Mesodermal cell (in vitro differentiated cells): ENCODE measurements around the gene CREBBP.

ENCODE experiments used
- H3K27ac ChIP-seq: 2 replicates; pipeline ENCODE4 v1.7.0; 2013; ENCODE audit warnings: mild to moderate bottlenecking, low read depth, low read length, moderate library complexity; ENCODE audit not compliant: severe bottlenecking
- H3K36me3 ChIP-seq: 2 replicates; pipeline ENCODE4 v1.7.1; 2013; ENCODE audit warnings: mild to moderate bottlenecking, low read length, moderate library complexity; ENCODE audit not compliant: control insufficient read depth, insufficient read depth
- H3K4me1 ChIP-seq: one replicate; pipeline ENCODE4 v1.7.1; 2013; ENCODE audit warnings: mild to moderate bottlenecking, low read length; ENCODE audit not compliant: insufficient read depth, control insufficient read depth, poor library complexity, severe bottlenecking
- H3K4me3 ChIP-seq: 2 replicates; pipeline ENCODE4 v1.7.0; 2013; ENCODE audit warnings: low read length, control low read depth, mild to moderate bottlenecking; ENCODE audit not compliant: insufficient read depth, poor library complexity, severe bottlenecking; ENCODE audit errors: extremely low read depth
- H3K9me3 ChIP-seq: 2 replicates; pipeline ENCODE4 v1.7.1; 2013; ENCODE audit warnings: mild to moderate bottlenecking, low read length, moderate library complexity; ENCODE audit not compliant: control insufficient read depth
- WGBS, 2 experiments: methylation state at CpG; one replicate each; pipeline ENCODE4 v1.1.5; 2013; ENCODE audit warnings: missing lambda C conversion rate in 2 of 2; ENCODE audit not compliant: insufficient coverage in 2 of 2; 5-methylcytosine and 5-hydroxymethylcytosine counted together

Gene CREBBP

DNA sequence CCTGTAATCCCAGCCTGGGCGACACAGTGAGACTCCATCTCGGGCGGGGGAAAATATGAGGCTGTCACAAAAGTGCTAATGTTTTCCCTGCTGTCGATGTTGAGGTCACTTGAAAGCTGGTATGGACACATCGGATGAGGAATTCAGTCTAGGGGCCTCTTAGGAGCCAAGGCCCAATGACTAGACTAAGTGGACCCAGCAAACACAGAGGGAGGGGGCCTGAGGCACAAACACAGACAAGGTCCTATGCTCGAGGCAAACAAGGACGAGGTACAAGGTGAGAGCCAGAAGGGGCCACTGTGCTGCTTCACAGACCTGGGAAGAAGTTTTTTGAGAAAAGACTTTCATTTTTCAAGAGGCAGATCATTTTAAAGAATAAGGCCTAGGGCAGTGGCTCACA is 178.4 kb downstream of the CREBBP start:
- WGBS, 2 experiments, result 91 to 93% methylated on average over 7 of the region's 7 CpGs
- Histone ChIP-seq H3K27ac (no peak overlapping the region), H3K4me1 (no peaks in the 10 kb centered on the region), H3K4me3 (no peak overlapping the region), H3K36me3 (peaks cover 13% of the 10 kb centered on the region), H3K9me3 (no peaks in the 10 kb centered on the region)

DNA sequence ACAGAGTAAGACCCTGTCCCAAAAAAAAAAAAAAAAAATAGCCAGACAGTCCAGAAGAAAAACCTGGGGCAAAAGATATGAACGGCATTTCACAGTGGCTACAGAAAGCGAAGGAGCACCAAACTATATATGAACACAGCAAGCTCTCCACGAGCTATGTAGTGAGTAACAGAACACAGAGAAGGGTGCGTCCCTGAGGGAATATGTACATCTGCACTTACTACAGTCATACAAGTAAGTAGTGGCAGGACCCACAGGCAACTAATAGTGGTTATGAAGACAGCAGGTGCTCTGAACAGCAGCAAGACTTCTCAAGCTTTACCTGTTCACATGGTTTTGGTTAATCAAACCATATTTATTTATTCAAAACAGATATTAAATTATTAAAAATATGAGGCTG is 179.0 kb downstream of the CREBBP start:
- H3K4me1 ChIP-seq, result no peaks in the 10 kb centered on the region
- no peak overlapping the region for H3K4me3 ChIP-seq
- H3K36me3 ChIP-seq, result peaks cover 13% of the 10 kb centered on the region
- no peak overlapping the region for H3K27ac ChIP-seq
- 94% methylated on average over 3 of the region's 4 CpGs; no CpG with 5 or more reads in 1 of the 2 experiments for WGBS, 2 experiments
- no peaks in the 10 kb centered on the region for H3K9me3 ChIP-seq

DNA sequence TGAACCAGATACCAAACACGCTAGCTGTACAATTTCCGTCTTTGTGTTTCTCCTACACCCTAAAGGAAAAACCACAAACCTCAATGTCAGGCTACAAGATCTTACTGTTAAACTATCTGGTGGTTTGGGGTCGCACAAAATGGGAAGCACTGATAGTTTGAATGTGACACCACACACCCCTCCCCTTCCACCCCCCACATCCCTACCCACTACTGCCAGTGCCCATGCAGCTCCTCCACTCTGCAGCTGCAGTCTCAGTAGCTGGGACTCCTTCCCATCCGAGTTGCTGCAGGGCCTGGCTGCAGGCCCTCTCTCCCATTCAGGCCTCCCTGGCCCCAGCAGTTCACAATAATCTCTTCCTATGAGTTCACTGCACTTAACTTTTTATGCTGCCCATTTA is 181.6 kb downstream of the CREBBP start:
- no peaks in the 10 kb centered on the region for H3K9me3 ChIP-seq
- H3K36me3 ChIP-seq, result peaks cover 15% of the 10 kb centered on the region
- no peak overlapping the region for H3K27ac ChIP-seq
- no peak overlapping the region for H3K4me3 ChIP-seq
- 84 to 98% methylated on average over 3 of the region's 4 CpGs for WGBS, 2 experiments
- no peaks in the 10 kb centered on the region for H3K4me1 ChIP-seq

DNA sequence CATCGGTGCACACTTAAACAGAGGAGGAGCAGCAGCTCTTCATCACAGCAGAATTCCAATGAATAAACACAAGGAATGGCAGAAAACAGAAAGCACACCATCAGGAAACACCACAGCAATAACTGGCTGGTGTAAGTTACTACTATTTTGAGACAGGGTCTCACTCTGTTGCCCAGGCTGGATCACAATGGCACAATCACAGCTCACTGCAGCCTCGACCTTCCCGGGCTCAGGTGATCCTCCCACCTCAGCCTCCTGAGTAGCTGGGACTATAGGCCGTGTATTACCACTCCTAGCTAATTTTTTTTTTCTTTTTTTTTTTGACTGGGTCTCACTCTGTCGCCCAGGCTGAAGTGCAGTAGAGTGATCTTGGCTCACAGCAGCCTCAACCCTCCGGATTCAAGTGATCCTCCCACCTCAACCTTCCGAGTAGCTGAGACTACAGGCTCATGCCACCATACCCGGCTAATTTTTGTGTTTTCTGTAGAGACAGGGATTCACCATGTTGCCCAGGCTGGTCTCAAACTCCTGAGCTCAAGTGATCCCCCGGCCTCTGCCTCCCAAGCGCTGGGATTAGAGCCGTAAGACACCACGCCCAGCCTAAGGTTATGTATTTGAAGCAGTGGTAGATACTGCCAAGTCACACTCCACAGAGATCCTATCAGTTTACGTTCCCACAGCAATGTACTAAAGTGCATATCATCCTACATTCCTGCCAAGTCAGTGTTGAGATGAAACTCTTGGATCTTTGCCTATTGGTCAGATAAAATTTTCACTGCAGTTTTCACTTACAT is 183.9 kb downstream of the CREBBP start:
- Histone ChIP-seq H3K9me3 (no peaks in the 10 kb centered on the region), H3K4me3 (no peak overlapping the region), H3K36me3 (peaks cover 10% of the 10 kb centered on the region), H3K27ac (no peak overlapping the region), H3K4me1 (no peaks in the 10 kb centered on the region)
- 95% methylated on average over 9 to 10 of the region's 13 CpGs for WGBS, 2 experiments

DNA sequence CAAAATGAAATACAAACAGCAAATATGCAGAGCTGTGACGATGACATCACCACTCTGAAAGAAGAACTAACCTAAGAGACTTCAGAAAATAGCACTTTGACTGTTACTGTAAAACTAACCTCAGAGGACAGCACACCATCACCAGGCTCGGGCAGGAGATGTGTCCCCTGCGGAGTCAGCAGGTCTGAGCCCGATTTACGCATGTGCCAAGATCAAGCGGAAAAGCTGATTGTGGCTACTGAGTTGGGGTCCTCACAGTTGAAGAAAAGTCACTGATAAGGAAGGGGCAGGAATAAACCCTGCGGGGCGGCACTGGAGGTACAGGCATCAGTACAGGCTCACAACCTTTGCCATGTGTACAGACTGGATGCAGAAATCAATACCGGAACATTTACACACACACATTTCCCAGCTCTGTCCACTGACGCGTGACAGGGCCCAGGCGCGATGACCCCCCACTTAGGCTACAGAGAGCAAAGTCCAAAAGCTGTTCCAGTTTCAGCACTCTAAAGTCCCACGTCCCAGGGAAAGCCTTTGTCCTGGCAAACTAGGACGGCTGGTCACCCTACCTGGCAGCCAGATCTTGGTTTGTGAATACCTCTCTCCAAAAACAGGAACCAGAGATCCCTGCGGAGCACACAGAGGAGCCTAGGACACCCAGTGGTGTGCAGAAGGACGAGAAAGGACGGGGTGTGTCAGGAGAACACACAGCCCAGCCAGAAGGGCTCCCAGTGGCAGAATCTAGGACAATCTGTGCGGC is 184.7 kb downstream of the CREBBP start:
- H3K36me3 ChIP-seq, result peaks cover 13% of the 10 kb centered on the region
- no peak overlapping the region for H3K4me3 ChIP-seq
- WGBS, 2 experiments, result 88 to 90% methylated on average over 14 to 18 of the region's 19 CpGs
- no peaks in the 10 kb centered on the region for H3K9me3 ChIP-seq
- H3K4me1 ChIP-seq, result no peaks in the 10 kb centered on the region
- H3K27ac ChIP-seq, result no peak overlapping the region

DNA sequence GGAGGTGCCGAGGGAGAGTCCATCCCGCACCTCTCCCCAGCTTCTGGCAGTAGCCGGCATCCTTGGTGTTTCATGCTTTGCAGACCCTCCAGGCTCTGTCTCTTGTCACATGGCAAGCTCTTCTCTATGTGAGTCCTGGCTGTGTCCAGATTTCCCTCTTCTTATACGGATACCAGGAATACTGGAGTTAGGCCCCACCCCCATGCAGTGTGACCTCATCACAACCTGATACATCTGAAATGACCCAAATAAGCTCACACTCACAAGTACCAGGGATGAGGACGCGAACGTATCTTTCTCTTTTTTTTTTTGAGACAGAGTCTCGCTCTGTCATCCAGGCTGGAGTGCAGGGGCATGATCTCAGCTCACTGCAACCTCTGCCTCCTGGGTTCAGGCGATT is 186.5 kb downstream of the CREBBP start:
- WGBS, 2 experiments, result 93 to 97% methylated on average over 9 of the region's 9 CpGs
- peaks cover 20% of the 10 kb centered on the region for H3K36me3 ChIP-seq
- no peak overlapping the region for H3K27ac ChIP-seq
- H3K4me3 ChIP-seq, result no peak overlapping the region
- no peaks in the 10 kb centered on the region for H3K4me1 ChIP-seq
- no peaks in the 10 kb centered on the region for H3K9me3 ChIP-seq

DNA sequence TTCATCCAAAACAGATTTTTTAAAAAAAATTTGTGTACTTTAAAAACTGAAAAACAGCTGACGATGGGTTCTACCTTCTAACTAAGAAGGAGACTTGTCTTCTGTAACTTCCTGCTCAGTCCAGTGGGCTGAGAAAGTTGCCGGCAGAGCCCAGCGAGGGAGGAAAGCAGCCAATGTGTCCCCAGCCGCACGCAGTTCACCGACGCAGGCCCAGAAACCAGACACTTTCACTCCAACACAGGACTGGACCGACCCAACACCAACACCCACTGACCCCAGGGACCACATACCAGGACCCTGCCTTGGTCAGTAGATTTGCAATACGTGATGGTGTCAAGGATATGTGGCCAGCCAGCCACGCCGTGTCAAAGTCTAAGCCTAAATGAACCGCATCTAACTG is 188.8 kb downstream of the CREBBP start:
- Histone ChIP-seq H3K27ac (no peak overlapping the region), H3K4me1 (no peaks in the 10 kb centered on the region), H3K4me3 (no peak overlapping the region), H3K9me3 (no peaks in the 10 kb centered on the region), H3K36me3 (peaks cover 38% of the 10 kb centered on the region)
- 93 to 98% methylated on average over 8 of the region's 12 CpGs for WGBS, 2 experiments

DNA sequence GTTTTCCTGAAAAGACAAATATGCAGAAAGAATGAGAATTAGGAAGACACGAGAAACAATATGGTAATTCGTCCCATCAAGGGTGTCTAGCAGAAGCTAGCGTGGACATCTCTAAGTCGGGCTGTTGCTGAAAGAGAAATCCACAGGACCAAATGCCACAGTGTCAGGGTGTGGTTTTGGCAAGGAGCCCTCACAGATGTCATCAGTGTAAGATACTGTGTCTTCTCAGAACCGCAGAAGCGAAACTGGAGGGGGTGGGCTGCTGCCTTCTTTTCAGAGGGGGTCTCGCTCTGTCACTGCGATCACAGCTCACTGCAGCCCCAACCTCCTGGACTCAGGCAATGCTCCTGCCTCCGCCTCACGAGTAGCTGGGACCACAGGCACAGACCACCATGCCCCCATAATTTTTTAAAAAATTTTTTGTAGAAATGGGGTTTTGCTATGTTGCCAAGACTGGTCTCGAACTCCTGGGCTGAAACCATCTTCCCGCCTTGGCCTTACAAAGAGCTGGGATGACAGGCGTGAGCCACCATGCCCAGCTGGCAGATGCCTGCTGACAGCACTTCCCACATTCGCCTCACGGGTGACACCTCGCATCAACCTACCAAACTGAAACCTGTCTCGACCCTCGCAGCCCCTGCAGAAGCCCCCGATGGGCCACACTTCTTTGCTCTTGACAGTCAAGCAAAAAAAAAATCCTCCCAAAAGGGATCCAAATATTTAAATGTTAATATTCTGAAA is 189.4 kb downstream of the CREBBP start:
- Histone ChIP-seq H3K4me1 (no peaks in the 10 kb centered on the region), H3K9me3 (no peaks in the 10 kb centered on the region), H3K27ac (no peak overlapping the region), H3K4me3 (no peak overlapping the region), H3K36me3 (peaks cover 43% of the 10 kb centered on the region)
- WGBS, 2 experiments, result 92 to 97% methylated on average over 9 to 13 of the region's 19 CpGs

DNA sequence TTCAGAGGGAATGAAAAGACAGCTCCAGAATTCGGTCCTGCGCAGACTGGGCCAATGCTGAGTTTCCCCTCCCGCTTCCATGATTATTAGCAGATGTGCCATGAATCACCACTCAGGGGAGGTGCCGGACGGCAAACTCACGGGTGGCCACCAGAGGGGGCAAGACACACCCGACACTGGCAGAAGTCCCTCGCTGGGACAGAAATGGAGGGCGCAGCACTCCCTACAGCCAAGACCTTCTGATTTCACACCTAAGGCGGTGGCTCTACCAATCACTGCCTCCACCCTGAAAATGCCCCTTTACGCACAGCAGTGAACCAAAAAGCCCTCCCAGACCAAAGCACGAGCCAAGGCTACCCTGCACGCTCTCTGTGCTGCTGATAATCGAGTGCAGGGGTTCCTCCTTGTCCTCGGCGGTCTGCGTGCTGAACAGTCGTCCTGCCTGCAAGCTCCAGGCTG is 190.0 kb downstream of the CREBBP start:
- H3K4me1 ChIP-seq, result no peaks in the 10 kb centered on the region
- no peak overlapping the region for H3K27ac ChIP-seq
- no peaks in the 10 kb centered on the region for H3K9me3 ChIP-seq
- H3K36me3 ChIP-seq, result peaks cover 47% of the 10 kb centered on the region
- 60 to 62% methylated on average over 14 to 18 of the region's 18 CpGs for WGBS, 2 experiments
- no peak overlapping the region for H3K4me3 ChIP-seq

DNA sequence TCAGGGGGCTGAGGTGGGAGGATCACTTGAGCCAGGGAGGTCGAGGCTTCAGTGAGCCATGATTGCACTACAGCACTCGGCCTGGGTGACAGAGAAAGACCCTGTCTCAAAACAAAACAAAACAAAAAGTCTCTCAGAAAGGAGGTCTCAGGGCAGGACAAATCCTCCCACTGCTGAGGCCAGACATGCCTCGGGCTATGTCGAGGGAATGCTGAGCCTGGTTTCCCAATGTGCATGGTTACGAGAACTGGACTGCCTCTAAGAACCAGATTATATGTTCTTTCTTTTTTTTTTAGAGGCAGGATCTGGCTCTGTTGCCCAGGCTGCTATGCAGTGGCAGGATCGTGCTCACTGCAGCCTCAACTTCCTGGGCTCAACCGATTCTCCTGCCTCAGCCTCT is 190.8 kb downstream of the CREBBP start:
- Histone ChIP-seq H3K27ac (peak overlapping the region; percentile 19), H3K36me3 (peaks cover 54% of the 10 kb centered on the region), H3K9me3 (no peaks in the 10 kb centered on the region), H3K4me1 (no peaks in the 10 kb centered on the region), H3K4me3 (no peak overlapping the region)
- WGBS, 2 experiments, result 96 to 98% methylated on average over 5 of the region's 7 CpGs
